DLD1 (cell line): ENCODE data around the gene AKR1A1.
"Not testable (repeated sequence)": the region's sequence is repeated elsewhere in the genome, so short reads cannot be mapped to it uniquely, and the experiment has no call there.

ENCODE experiments used
- in situ Hi-C: cut with HindIII; loops from 2 replicates; pipeline ENCODE4 v1.10.0; 2017; ENCODE audit warnings: low sequenced_read_pairs

The AKR1A1 gene

DNA sequence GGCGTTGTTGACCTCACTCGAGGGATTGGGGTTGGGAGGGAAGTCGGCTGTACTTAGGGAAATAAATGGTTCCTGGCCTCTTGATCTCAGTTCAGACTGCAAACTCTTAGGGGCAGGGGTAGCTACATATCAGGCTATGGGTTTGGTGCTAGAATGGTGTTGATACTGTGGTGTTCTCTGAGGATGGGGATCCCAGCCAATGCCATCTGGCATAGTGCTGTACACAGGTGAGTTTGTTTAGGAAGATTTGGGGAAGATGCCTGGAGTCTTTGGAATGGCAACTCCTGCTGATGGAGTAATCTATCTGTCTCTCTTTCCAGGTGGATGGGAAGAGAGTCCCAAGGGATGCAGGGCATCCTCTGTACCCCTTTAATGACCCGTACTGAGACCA lies 18.9 kb downstream of the AKR1A1 start:
- in situ Hi-C loops, result no loop called here

GRCh38 chr1:45569962-45570581 lies 19.4 kb downstream of the AKR1A1 start:
- in situ Hi-C loops, result no loop called here

DNA sequence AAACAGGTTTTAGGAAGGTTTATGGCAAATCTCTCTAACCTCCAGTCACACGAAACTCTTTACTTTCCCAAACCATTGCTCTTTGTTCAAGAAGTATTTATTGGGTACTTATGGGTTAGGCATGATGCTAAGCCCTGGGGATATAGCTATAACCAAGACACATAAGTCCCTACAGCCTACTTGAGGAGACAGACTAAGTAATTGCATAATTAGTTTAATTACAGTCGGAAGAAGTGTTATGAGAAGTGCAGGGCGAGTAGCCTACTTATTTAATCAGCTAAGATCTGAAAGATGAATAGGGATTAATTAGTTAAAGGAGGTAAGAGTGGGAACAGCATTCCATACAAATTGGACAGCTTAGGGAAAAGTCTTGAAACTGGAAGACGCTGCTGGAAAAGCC lies 20.0 kb downstream of the AKR1A1 start:
- in situ Hi-C loops, result no loop called here

GRCh38 chr1:45573231-45573804 lies 22.7 kb downstream of the AKR1A1 start:
- in situ Hi-C loops, result no loop called here

DNA sequence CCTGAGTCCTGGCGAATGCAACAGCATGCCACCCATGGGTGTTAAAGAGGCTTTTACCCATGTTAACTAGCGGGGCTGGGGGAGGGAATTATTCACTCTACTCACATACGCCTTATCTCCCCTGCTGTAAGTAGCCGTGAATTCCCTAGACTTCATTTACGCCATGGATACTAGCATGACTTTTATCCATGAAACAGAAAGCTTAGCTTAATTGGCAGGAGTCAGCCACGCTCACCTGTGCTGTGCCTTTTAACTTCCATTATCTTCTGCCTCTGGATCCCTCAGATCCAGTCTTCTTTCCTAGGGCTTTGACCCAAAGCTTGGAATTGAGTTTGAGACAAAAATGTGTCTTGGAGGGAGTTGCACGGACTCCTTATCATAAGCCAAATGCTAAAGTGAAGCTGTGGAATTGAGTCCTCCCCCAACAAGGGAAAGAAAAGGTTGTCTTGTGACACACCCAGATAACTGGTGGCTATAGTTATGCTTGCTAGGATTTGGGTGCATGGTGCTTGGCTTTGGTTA lies 23.5 kb downstream of the AKR1A1 start:
- in situ Hi-C loops, result no loop called here

GRCh38 chr1:45583264-45583665 lies 32.6 kb downstream of the AKR1A1 start:
- in situ Hi-C loops, result no loop called here

DNA sequence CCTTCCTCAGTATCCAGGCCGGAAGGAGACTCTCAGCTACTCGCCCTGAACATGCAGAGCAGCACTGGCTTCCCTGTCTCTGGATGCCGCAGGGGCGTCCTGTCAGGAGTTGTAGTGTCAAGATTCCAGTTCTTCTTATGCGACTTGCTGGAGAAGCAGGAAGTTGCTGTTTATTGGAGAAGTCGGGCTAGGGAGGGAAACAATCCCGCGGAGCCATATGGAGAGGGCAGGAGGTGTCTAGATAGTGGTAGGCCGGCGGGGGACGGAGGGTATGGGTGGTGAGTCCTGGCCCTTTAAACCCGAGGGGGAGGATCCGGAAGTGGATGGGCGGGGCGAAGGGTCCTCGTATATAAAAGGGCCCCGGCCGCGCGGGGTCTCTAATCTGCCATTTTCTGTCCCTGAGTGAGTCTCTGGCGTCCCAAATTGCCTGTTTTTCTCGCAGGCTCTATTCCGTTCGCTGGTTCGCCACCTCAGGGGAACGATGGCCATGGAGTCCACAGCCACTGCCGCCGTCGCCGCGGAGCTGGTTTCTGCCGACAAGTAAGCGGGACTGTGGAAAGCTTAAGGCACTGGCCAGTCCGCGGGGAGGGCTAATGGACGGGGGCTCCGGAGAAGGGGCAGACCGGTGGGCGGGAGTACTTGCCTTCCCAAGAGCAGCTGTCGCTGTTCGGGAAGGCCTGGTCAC lies 33.2 kb downstream of the AKR1A1 start, which contains the start of gene NASP:
NASP (plus strand) TSS at position 376 of the 685 bp plus-strand sequence; CDS start at position 482, 106 bp downstream.
- in situ Hi-C loops, result no loop called here

GRCh38 chr1:45584351-45585109 lies 33.9 kb downstream of the AKR1A1 start:
- in situ Hi-C loops, result no loop called here

- in situ Hi-C loops, result no loop called here
These were observed 34.4 kb downstream of the AKR1A1 start for GRCh38 chr1:45585110-45585426.

DNA sequence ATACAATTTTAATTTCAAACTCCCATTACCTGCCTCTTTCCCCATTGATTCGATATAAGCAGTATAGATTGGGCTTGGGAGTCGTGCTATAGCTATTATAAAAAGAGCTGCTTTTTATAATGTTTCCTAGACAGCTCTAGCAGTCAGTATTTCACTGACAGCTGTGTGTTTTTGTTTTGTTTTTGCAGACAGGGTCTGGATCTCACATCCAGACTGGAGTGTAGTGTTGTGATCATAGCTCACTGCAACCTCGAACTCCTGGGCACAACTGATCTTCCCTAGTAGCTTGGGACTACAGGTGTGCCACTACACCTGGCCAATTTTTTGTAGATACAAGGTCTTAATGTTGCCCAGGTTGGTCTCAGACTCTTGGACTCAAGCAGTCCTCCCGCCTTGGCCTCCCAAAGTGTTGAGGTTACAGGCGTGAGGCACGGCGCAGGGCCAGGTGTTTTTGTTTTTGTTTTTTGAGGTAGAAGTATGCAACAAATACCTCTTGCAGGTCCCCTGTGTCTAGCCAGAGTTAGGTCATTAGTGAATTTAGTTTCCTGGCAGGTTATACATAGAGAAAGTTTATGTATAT lies 35.0 kb downstream of the AKR1A1 start:
- in situ Hi-C loops, result no loop called here

- in situ Hi-C loops, result no loop called here
These were observed 36.1 kb downstream of the AKR1A1 start for GRCh38 chr1:45586769-45587168.

DNA sequence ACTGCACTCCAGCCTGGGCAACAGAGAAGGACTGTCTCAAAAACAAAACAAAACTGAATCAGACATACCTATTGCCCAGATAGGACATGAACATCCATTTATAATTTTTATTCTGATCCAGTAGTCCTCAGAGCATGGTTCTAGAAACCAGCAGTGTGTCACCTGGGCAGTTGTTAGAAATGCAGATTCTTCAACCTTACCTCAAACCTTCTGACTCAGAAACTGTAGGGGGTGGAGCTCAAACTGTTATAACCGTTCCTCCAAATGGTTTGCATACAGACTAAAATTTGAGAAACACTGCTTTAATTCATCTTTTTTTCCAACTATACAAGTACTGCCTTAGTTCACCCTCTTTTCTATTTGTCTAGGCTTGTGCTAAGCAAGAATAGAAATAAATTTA lies 39.2 kb downstream of the AKR1A1 start:
- in situ Hi-C loops, result no loop called here

- in situ Hi-C loops, result no loop called here
These were observed 43.8 kb downstream of the AKR1A1 start for GRCh38 chr1:45594412-45594811.

- in situ Hi-C loops, result not testable (repeated sequence)
These were observed 46.1 kb downstream of the AKR1A1 start for GRCh38 chr1:45596765-45597164.

- in situ Hi-C loops, result no loop called here
These were observed 53.6 kb downstream of the AKR1A1 start for GRCh38 chr1:45604239-45604638.

DNA sequence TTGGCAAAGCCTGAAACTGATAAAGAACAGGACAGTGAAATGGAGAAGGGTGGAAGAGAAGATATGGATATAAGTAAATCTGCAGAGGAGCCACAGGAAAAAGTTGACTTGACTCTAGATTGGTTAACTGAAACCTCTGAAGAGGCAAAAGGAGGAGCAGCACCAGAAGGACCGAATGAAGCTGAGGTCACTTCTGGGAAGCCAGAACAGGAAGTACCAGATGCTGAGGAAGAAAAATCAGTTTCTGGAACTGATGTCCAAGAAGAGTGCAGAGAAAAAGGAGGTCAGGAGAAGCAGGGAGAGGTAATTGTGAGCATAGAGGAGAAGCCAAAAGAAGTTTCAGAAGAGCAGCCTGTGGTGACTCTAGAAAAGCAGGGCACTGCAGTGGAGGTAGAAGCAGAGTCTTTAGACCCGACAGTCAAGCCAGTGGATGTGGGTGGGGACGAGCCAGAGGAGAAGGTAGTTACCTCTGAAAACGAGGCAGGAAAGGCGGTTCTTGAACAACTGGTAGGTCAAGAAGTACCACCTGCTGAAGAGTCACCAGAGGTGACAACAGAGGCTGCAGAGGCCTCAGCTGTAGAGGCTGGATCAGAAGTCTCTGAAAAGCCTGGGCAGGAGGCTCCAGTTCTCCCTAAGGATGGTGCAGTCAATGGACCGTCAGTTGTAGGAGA lies 56.9 kb downstream of the AKR1A1 start:
- in situ Hi-C loops, result no loop called here

- in situ Hi-C loops, result no loop called here
These were observed 57.8 kb downstream of the AKR1A1 start for GRCh38 chr1:45608175-45609156.

- in situ Hi-C loops, result no loop called here
These were observed 60.1 kb downstream of the AKR1A1 start for GRCh38 chr1:45610589-45611226.
